Mucosa of descending colon (tissue), 3 donors: ENCODE results near the gene KRTAP9-6. TPM values are rescaled to one million over a fixed set of nuclear protein-coding genes. Genes with fewer than 3 reads are reported as not detected.

Source experiments
- ATAC-seq: fragments of 200-7000 bp; cut with Tn5 transposase; one replicate; pipeline ENCODE4 v1.9.1; 2020; ENCODE audit warnings: mild to moderate bottlenecking, moderate library complexity
- DNase-seq, 3 donors: peaks; one replicate each; pipeline ENCODE4 v3.0.0-alpha.2; 2020
- H3K36me3 ChIP-seq: fragments of 200-600 bp; one replicate; pipeline ENCODE4 v1.8.0; 2021; ENCODE audit warnings: low read depth, mild to moderate bottlenecking
- H3K4me1 ChIP-seq: fragments of 200-600 bp; one replicate; pipeline ENCODE4 v1.8.0; 2021; ENCODE audit warnings: low read depth, mild to moderate bottlenecking
- H3K4me3 ChIP-seq: fragments of 200-600 bp; one replicate; pipeline ENCODE4 v1.8.0; 2021; ENCODE audit warnings: mild to moderate bottlenecking
- H3K9me3 ChIP-seq: fragments of 200-600 bp; one replicate; pipeline ENCODE4 v1.8.0; 2021; ENCODE audit warnings: mild to moderate bottlenecking
- intact Hi-C, 2 donors: fragments of 100-400 bp; cut with DNase I in 1 of 2; cut with micrococcal nuclease in 1 of 2; formaldehyde crosslinking; loops; one replicate each; pipeline versions ENCODE4 v1.11.0 to v1.11.1; 2022; cut with DNase I, micrococcal nuclease
- total RNA-seq, 3 donors: library from RNA; stranded (reverse); fragmentation: NEBNext Ultra II Directional in 2 of 3; extraction: Animal tissue kit (Norgen Biotek cat#: 25700) in 2 of 3; gene quantifications; one replicate each; pipeline versions ENCODE4 v1.2.1 to v1.2.4, GENCODE V29; 2021 to 2023
- TF ChIP-seq, protein P1 (sequence below): fragments of 200-600 bp; IDR thresholded peaks from one replicate; pipeline ENCODE4 v1.8.0; 2022; ENCODE audit warnings: antibody characterized with exemption, mild to moderate bottlenecking
- donor health status: DM: no; HTN: no; CAD: no; lungs with moderate emphysema.
- donor health status: DM: no; HTN: no; CAD: no.
- donor health status: DM: no; HTN: yes; CAD: no.

The KRTAP9-6 gene
- total RNA-seq, 3 donors from 2014 or later, result not detected

- peak; percentile 40 to 85 (median 48) for DNase-seq
- peak; percentile 89 for ATAC-seq
- intact Hi-C loops, result no loop called here
- H3K36me3 ChIP-seq, result no peaks in the 10 kb centered on the region
- no peaks in the 10 kb centered on the region for H3K4me1 ChIP-seq
- H3K4me3 ChIP-seq, result no peak overlapping the region
- TF ChIP-seq, protein P1, sequence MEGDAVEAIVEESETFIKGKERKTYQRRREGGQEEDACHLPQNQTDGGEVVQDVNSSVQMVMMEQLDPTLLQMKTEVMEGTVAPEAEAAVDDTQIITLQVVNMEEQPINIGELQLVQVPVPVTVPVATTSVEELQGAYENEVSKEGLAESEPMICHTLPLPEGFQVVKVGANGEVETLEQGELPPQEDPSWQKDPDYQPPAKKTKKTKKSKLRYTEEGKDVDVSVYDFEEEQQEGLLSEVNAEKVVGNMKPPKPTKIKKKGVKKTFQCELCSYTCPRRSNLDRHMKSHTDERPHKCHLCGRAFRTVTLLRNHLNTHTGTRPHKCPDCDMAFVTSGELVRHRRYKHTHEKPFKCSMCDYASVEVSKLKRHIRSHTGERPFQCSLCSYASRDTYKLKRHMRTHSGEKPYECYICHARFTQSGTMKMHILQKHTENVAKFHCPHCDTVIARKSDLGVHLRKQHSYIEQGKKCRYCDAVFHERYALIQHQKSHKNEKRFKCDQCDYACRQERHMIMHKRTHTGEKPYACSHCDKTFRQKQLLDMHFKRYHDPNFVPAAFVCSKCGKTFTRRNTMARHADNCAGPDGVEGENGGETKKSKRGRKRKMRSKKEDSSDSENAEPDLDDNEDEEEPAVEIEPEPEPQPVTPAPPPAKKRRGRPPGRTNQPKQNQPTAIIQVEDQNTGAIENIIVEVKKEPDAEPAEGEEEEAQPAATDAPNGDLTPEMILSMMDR, result no peak
- no peaks in the 10 kb centered on the region for H3K9me3 ChIP-seq
Observed at GRCh38 chr17:41308251-41308917, 43.2 kb downstream of the KRTAP9-6 start.

- Histone ChIP-seq H3K4me3 (no peak within 1 kb of the TSS), H3K9me3 (no peaks in the 10 kb centered on the region), H3K36me3 (no peaks in the 10 kb centered on the region), H3K4me1 (no peaks in the 10 kb centered on the region)
- TF ChIP-seq, protein P1, result no peak
- ATAC-seq (peak; percentile 42), DNase-seq (peak in 1 of 3 donors; percentile 54)
- intact Hi-C loops, result no loop called here
Observed at GRCh38 chr17:41308918-41309359, 43.8 kb downstream of the KRTAP9-6 start, which contains the start of gene KRTAP16-1. Gene KRTAP16-1 (minus strand): TSS chr17:41309309. CDS start chr17:41309253, 56 bp downstream.

GRCh38 chr17:41311111-41311510 lies 45.9 kb downstream of the KRTAP9-6 start:
- DNase-seq (no peak), ATAC-seq (no peak)
- Histone ChIP-seq H3K4me3 (no peak overlapping the region), H3K9me3 (no peaks in the 10 kb centered on the region), H3K4me1 (no peaks in the 10 kb centered on the region), H3K36me3 (no peaks in the 10 kb centered on the region)
- intact Hi-C loops, result no loop called here
- TF ChIP-seq, protein P1, result no peak

GRCh38 chr17:41315204-41315794 lies 50.1 kb downstream of the KRTAP9-6 start, which contains the start of gene KRTAP17-1:
Gene KRTAP17-1 (minus strand): TSS chr17:41315710. CDS start chr17:41315650, 60 bp downstream.
- ATAC-seq (no peak), DNase-seq (no peak)
- Histone ChIP-seq H3K9me3 (peaks cover 5% of the 10 kb centered on the region), H3K36me3 (no peaks in the 10 kb centered on the region), H3K4me1 (no peaks in the 10 kb centered on the region), H3K4me3 (no peak within 1 kb of the TSS)
- TF ChIP-seq, protein P1, result no peak
- intact Hi-C loops, result no loop called here

Other genes starting within 250 kb of the KRTAP9-6 start
- gene KRTAP1-5, start 238.2 kb upstream of the KRTAP9-6 start, total RNA-seq, result not detected
- not detected for gene KRTAP1-4, start 235.2 kb upstream of the KRTAP9-6 start, total RNA-seq
- not detected for gene KRTAP1-3, start 230.5 kb upstream of the KRTAP9-6 start, total RNA-seq
- gene KRTAP1-1, start 223.9 kb upstream of the KRTAP9-6 start, total RNA-seq, result not detected
- not detected for gene KRTAP2-1, start 218.1 kb upstream of the KRTAP9-6 start, total RNA-seq
- not detected for gene KRTAP2-2, start 210.1 kb upstream of the KRTAP9-6 start, total RNA-seq
- gene KRTAP2-3, start 205.3 kb upstream of the KRTAP9-6 start, total RNA-seq, result not detected
- not detected for gene KRTAP2-4, start 199.5 kb upstream of the KRTAP9-6 start, total RNA-seq
- gene KRTAP4-7, start 181.2 kb upstream of the KRTAP9-6 start, total RNA-seq, result not detected
- not detected for gene KRTAP4-8, start 167.2 kb upstream of the KRTAP9-6 start, total RNA-seq
- gene KRTAP4-16, start 163.2 kb upstream of the KRTAP9-6 start, total RNA-seq, result not detected
- not detected for gene KRTAP4-9, start 160.0 kb upstream of the KRTAP9-6 start, total RNA-seq
- gene KRTAP4-11, start 147.0 kb upstream of the KRTAP9-6 start, total RNA-seq, result not detected
- not detected for gene KRTAP4-12, start 141.2 kb upstream of the KRTAP9-6 start, total RNA-seq
- not detected for gene KRTAP4-6, start 124.8 kb upstream of the KRTAP9-6 start, total RNA-seq
- gene KRTAP4-5, start 115.6 kb upstream of the KRTAP9-6 start, total RNA-seq, result not detected
- not detected for gene KRTAP4-4, start 104.6 kb upstream of the KRTAP9-6 start, total RNA-seq
- gene KRTAP4-3, start 97.2 kb upstream of the KRTAP9-6 start, total RNA-seq, result not detected
- not detected for gene KRTAP4-2, start 87.2 kb upstream of the KRTAP9-6 start, total RNA-seq
- under 1 TPM in 1 of 3 donors, not detected in 2; 0.84 TPM for gene KRTAP4-1, start 80.5 kb upstream of the KRTAP9-6 start, total RNA-seq
- not detected for gene KRTAP9-1, start 75.5 kb upstream of the KRTAP9-6 start, total RNA-seq
- gene KRTAP9-2, start 38.7 kb upstream of the KRTAP9-6 start, total RNA-seq, result not detected
- not detected for gene KRTAP9-3, start 32.9 kb upstream of the KRTAP9-6 start, total RNA-seq
- gene KRTAP9-8, start 27.4 kb upstream of the KRTAP9-6 start, total RNA-seq, result not detected
- gene KRTAP9-4, start 15.7 kb upstream of the KRTAP9-6 start, total RNA-seq, result not detected
- gene KRTAP9-9, start 10.0 kb upstream of the KRTAP9-6 start, total RNA-seq, result not detected
- not detected for gene KRTAP9-7, start 10.3 kb downstream of the KRTAP9-6 start, total RNA-seq
- gene KRTAP29-1, start 37.5 kb downstream of the KRTAP9-6 start, total RNA-seq, result not detected
- not detected for gene KRTAP16-1, start 43.9 kb downstream of the KRTAP9-6 start, total RNA-seq
- gene KRTAP17-1, start 50.3 kb downstream of the KRTAP9-6 start, total RNA-seq, result not detected
- not detected for gene KRT33A, start 85.5 kb downstream of the KRTAP9-6 start, total RNA-seq
- gene KRT33B, start 104.4 kb downstream of the KRTAP9-6 start, total RNA-seq, result not detected
- gene KRT34, start 116.9 kb downstream of the KRTAP9-6 start, total RNA-seq, result not detected
- not detected for gene KRT31, start 132.2 kb downstream of the KRTAP9-6 start, total RNA-seq
- not detected for gene KRT37, start 159.2 kb downstream of the KRTAP9-6 start, total RNA-seq
- not detected for gene KRT38, start 175.6 kb downstream of the KRTAP9-6 start, total RNA-seq
- gene KRT32, start 202.0 kb downstream of the KRTAP9-6 start, total RNA-seq, result not detected
- not detected for gene KRT35, start 215.8 kb downstream of the KRTAP9-6 start, total RNA-seq
- not detected for gene KRT36, start 224.5 kb downstream of the KRTAP9-6 start, total RNA-seq
- 1 to 10 TPM in 1 of 3 donors, not detected in 2; 3.7 TPM for gene KRT13, start 240.2 kb downstream of the KRTAP9-6 start, total RNA-seq